Cardiac fibroblast (primary cell): ENCODE measurements around the gene BLNK.

ENCODE experiments used
- DNase-seq, 2 donors: peaks; one replicate each; pipeline versions ENCODE4 v3.0.0 to v3.0.0-alpha.2; 2010; ENCODE audit warnings: low read depth in 2 of 2
- H3K4me3 ChIP-seq, 2 donors: replicated peaks in 1 of 2; 1 replicate in 1 of 2; 2 replicates in 1 of 2; pipeline ENCODE4 v1.5.1; 2011; ENCODE audit warnings: low read depth in 2 of 2, low read length in 2 of 2, mild to moderate bottlenecking in 2 of 2, moderate library complexity in 1 of 2
- TF ChIP-seq, protein P1 (sequence below): IDR thresholded peaks from one replicate; pipeline ENCODE4 v1.5.1; 2011; ENCODE audit warnings: low read depth, mild to moderate bottlenecking, low read length, inconsistent platforms

Gene BLNK

GRCh38 chr10:96280859-96281258 is 9.5 kb upstream of the BLNK start:
- TF ChIP-seq, protein P1, sequence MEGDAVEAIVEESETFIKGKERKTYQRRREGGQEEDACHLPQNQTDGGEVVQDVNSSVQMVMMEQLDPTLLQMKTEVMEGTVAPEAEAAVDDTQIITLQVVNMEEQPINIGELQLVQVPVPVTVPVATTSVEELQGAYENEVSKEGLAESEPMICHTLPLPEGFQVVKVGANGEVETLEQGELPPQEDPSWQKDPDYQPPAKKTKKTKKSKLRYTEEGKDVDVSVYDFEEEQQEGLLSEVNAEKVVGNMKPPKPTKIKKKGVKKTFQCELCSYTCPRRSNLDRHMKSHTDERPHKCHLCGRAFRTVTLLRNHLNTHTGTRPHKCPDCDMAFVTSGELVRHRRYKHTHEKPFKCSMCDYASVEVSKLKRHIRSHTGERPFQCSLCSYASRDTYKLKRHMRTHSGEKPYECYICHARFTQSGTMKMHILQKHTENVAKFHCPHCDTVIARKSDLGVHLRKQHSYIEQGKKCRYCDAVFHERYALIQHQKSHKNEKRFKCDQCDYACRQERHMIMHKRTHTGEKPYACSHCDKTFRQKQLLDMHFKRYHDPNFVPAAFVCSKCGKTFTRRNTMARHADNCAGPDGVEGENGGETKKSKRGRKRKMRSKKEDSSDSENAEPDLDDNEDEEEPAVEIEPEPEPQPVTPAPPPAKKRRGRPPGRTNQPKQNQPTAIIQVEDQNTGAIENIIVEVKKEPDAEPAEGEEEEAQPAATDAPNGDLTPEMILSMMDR, result no peak
- no peak overlapping the region for H3K4me3 ChIP-seq
- no peak for DNase-seq

DNA sequence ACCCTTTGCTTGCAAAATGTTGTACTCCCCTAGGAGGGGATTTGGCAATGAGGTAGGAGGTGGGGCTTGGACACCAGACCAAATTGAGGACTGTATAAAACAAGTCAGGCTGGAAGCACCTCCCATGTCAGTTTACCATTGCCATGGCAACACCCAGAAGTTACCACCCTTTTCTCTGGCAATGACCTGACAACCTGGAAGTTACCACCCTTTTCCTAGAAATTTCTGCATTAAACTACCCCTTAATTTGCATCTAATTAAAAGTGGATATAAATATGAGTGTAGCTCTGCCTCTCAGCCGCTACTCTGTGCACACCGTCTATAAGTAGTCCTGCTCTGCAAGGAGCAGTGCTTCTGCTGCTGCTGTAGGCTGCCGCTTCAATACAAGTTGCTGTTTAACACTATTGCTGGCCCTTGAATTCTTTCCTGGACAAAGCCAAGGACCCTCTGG is 7.8 kb upstream of the BLNK start:
- no peak for DNase-seq
- H3K4me3 ChIP-seq, result no peak overlapping the region
- TF ChIP-seq, protein P1, result no peak

GRCh38 chr10:96276831-96277230 is 5.5 kb upstream of the BLNK start:
- no peak for DNase-seq
- TF ChIP-seq, protein P1, result no peak
- H3K4me3 ChIP-seq, result no peak overlapping the region

GRCh38 chr10:96276426-96276825 is 5.1 kb upstream of the BLNK start:
- DNase-seq, result no peak
- H3K4me3 ChIP-seq, result no peak overlapping the region
- TF ChIP-seq, protein P1, result no peak

GRCh38 chr10:96275685-96276418 is 4.5 kb upstream of the BLNK start:
- TF ChIP-seq, protein P1, result no peak
- no peak overlapping the region for H3K4me3 ChIP-seq
- DNase-seq, result no peak

DNA sequence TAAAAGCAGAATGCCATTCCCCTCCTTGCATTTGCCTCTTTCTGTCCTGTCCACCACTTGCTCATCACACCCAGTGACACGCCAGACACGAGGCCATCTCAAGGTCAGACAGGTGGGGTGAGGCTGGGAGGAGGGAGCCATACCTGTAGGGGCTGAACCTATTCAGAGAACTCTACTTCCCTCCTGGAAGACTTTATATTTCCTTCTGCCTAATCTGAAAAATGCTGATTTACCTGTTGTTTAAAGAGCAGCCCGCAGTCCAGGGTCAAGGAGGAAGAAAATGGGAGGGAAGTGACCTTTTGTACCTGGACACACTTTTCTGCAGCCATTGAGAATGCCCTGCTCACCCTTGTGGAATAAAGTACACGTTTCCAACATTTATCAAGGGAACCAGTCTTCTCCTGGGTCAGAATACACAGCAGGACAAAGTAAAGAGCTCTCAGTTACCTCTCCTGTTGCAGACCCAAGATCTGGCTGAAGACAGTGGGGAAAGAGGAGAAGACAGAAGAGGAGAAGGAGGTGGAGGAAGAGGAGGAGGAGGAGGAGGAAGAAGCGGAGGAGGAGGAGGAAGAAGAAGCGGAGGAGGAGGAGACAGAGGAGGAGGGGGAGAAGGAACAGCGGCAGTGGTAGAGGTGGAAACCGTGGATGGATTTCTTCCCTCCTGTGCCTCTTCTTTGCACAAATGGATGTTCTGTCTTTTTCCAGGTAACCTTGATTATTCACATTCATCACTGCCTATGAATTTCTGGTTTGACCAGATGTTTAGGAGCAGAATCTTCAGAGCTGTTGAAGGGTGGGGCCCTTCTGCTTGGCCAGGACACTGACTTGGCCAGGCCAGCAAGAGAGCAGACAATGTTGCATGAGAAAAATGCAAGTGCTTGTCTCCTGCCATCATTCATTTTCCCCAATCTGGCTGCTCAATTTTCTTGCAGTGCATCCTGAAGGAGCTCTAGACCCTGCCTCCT is 1.2 kb upstream of the BLNK start:
- no peak overlapping the region for H3K4me3 ChIP-seq
- no peak for DNase-seq
- TF ChIP-seq, protein P1, result no peak
